HepG2 (cell line): Measurements from ENCODE around the gene MFSD11. TPM values are rescaled to one million over a fixed set of nuclear protein-coding genes. Genes with fewer than 3 reads are reported as not detected.

Experiments
- ARNTL ChIP-seq: sonication (generic); formaldehyde crosslinking; IDR thresholded peaks from 2 replicates; pipeline ENCODE4 v1.4.0; 2020; ENCODE audit warnings: mild to moderate bottlenecking, missing genetic modification reagents
- CHD4 ChIP-seq: fragments of 200-600 bp; sonication (generic); IDR thresholded peaks from 2 replicates; pipeline ENCODE4 v1.7.0; 2017; ENCODE audit warnings: mild to moderate bottlenecking, low read length, borderline replicate concordance
- DR1 ChIP-seq: sonication (generic); formaldehyde crosslinking; IDR thresholded peaks from 2 replicates; pipeline ENCODE4 v1.8.0; 2021; ENCODE audit warnings: mild to moderate bottlenecking, missing genetic modification reagents, inconsistent platforms
- HNRNPUL1 ChIP-seq: fragments of 200-400 bp; formaldehyde crosslinking; IDR thresholded peaks from 2 replicates; pipeline ENCODE4 v1.6.1; 2017; ENCODE audit warnings: low read depth, mild to moderate bottlenecking, low read length, moderate library complexity
- JDP2 ChIP-seq: sonication (generic); formaldehyde crosslinking; IDR thresholded peaks from 2 replicates; pipeline ENCODE4 v1.8.1; 2022; ENCODE audit warnings: missing genetic modification reagents, borderline replicate concordance
- JUNB ChIP-seq: sonication (generic); formaldehyde crosslinking; IDR thresholded peaks from 2 replicates; pipeline ENCODE4 v1.8.0; 2022; ENCODE audit warnings: missing genetic modification reagents, mild to moderate bottlenecking, borderline replicate concordance
- KDM2A ChIP-seq: sonication (generic); formaldehyde crosslinking; IDR thresholded peaks from 2 replicates; pipeline ENCODE4 v1.4.0; 2020; ENCODE audit warnings: low read depth, missing genetic modification reagents, borderline replicate concordance
- MBD4 ChIP-seq: IDR thresholded peaks from 2 replicates; pipeline ENCODE4 v1.6.1; 2012; ENCODE audit warnings: low read length, inconsistent platforms, borderline replicate concordance
- MXI1 ChIP-seq: IDR thresholded peaks from 3 replicates; pipeline ENCODE4 v1.6.1; 2012; ENCODE audit warnings: low read depth, low read length, inconsistent platforms, borderline replicate concordance
- PAF1 ChIP-seq: IDR thresholded peaks from 2 replicates; pipeline ENCODE4 v1.6.1; 2016; ENCODE audit warnings: missing genetic modification reagents, missing compliant biosample characterization
- PITX1 ChIP-seq: sonication (generic); formaldehyde crosslinking; IDR thresholded peaks from 2 replicates; pipeline ENCODE4 v1.5.1; 2020; ENCODE audit warnings: mild to moderate bottlenecking, missing genetic modification reagents
- POLR2G ChIP-seq: fragments of 200-400 bp; formaldehyde crosslinking; IDR thresholded peaks from 2 replicates; pipeline ENCODE4 v1.6.1; 2018; ENCODE audit warnings: mild to moderate bottlenecking, low read depth, low read length, moderate library complexity
- PTBP1 ChIP-seq: fragments of 200-400 bp; formaldehyde crosslinking; IDR thresholded peaks from 2 replicates; pipeline ENCODE4 v1.6.1; 2018; ENCODE audit warnings: low read length, low read depth; ENCODE audit not compliant: poor library complexity, severe bottlenecking
- SMARCC2 ChIP-seq: fragments of 450-650 bp; IDR thresholded peaks from 2 replicates; pipeline ENCODE4 v1.6.1; 2017; ENCODE audit warnings: antibody characterized with exemption, mild to moderate bottlenecking
- SOX6 ChIP-seq, 2 experiments: fragments of 450-650 bp in 1 of 2; sonication (generic) in 1 of 2; formaldehyde crosslinking in 1 of 2; IDR thresholded peaks; 2 replicates each; pipeline versions ENCODE4 v1.4.0 to v1.6.1; 2017 to 2020; ENCODE audit warnings: antibody characterized with exemption in 1 of 2, mild to moderate bottlenecking in 1 of 2, missing genetic modification reagents in 1 of 2
- TGIF2 ChIP-seq: IDR thresholded peaks from 2 replicates; pipeline ENCODE4 v1.6.1; 2016; ENCODE audit warnings: control low read depth, missing compliant biosample characterization
- ZBTB20 ChIP-seq: sonication (generic); formaldehyde crosslinking; IDR thresholded peaks from 2 replicates; pipeline ENCODE4 v1.8.1; 2023; ENCODE audit warnings: missing genetic modification reagents, low read depth, mild to moderate bottlenecking, borderline replicate concordance
- ZBTB46 ChIP-seq: sonication (generic); formaldehyde crosslinking; IDR thresholded peaks from 2 replicates; pipeline ENCODE4 v1.4.0; 2020; ENCODE audit warnings: mild to moderate bottlenecking, missing genetic modification reagents, borderline replicate concordance
- ZFAT ChIP-seq: sonication (generic); formaldehyde crosslinking; conservative IDR thresholded peaks from 2 replicates; pipeline ENCODE4 v1.8.1; 2023; ENCODE audit warnings: missing genetic modification reagents, inconsistent platforms
- ZNF12 ChIP-seq: sonication (generic); formaldehyde crosslinking; IDR thresholded peaks from 2 replicates; pipeline ENCODE4 v1.5.0; 2020; ENCODE audit warnings: missing genetic modification reagents
- ZNF17 ChIP-seq: sonication (generic); formaldehyde crosslinking; IDR thresholded peaks from 2 replicates; pipeline ENCODE4 v1.5.0; 2020; ENCODE audit warnings: mild to moderate bottlenecking, missing genetic modification reagents
- ZNF234 ChIP-seq: sonication (generic); formaldehyde crosslinking; conservative IDR thresholded peaks from 2 replicates; pipeline ENCODE4 v1.5.1; 2020; ENCODE audit warnings: mild to moderate bottlenecking, missing genetic modification reagents
- ZNF362 ChIP-seq: sonication (generic); formaldehyde crosslinking; IDR thresholded peaks from 2 replicates; pipeline ENCODE4 v1.4.0; 2020; ENCODE audit warnings: missing genetic modification reagents, mild to moderate bottlenecking, borderline replicate concordance
- ZNF367 ChIP-seq: sonication (generic); formaldehyde crosslinking; IDR thresholded peaks from 2 replicates; pipeline ENCODE4 v1.4.0; 2020; ENCODE audit warnings: missing genetic modification reagents, borderline replicate concordance
- ZNF382 ChIP-seq: sonication (generic); formaldehyde crosslinking; IDR thresholded peaks from 2 replicates; pipeline ENCODE4 v1.5.0; 2020; ENCODE audit warnings: missing genetic modification reagents, mild to moderate bottlenecking, borderline replicate concordance
- ZNF614 ChIP-seq: IDR thresholded peaks from 2 replicates; pipeline ENCODE4 v1.6.1; 2018; ENCODE audit warnings: missing biosample characterization, missing genetic modification reagents, inconsistent platforms, borderline replicate concordance
- ZNF652 ChIP-seq: IDR thresholded peaks from 2 replicates; pipeline ENCODE4 v1.6.1; 2016; ENCODE audit warnings: low read depth, borderline replicate concordance
- ZNF7 ChIP-seq: IDR thresholded peaks from 2 replicates; pipeline ENCODE4 v1.6.1; 2016; ENCODE audit warnings: missing biosample characterization, missing genetic modification reagents
- ZNF792 ChIP-seq: IDR thresholded peaks from 2 replicates; pipeline ENCODE4 v1.6.1; 2016
- ZNF839 ChIP-seq: sonication (generic); formaldehyde crosslinking; IDR thresholded peaks from 2 replicates; pipeline ENCODE4 v1.4.0; 2020; ENCODE audit warnings: missing genetic modification reagents, mild to moderate bottlenecking, borderline replicate concordance
- ZSCAN25 ChIP-seq: sonication (generic); formaldehyde crosslinking; IDR thresholded peaks from 2 replicates; pipeline ENCODE4 v1.8.0; 2022; ENCODE audit warnings: mild to moderate bottlenecking, missing genetic modification reagents
- polyA plus RNA-seq, 8 experiments: library from polyadenylated mRNA; depleted of rRNA in 3 of 8; stranded (reverse) in 7 of 8; unstranded in 1 of 8; fragments of >200 nt; fragmentation: Illumina TruSeq in 4 of 8; extraction: Trizol in 4 of 8; gene quantifications; 2 replicates each; pipeline versions ENCODE4 v1.2.1 to v1.2.3, GENCODE V29; 2011 to 2016; ENCODE audit warnings: low read depth in 4 of 8, missing spikeins in 1 of 8, mixed read lengths in 1 of 8; ENCODE audit not compliant: insufficient read depth in 1 of 8
- total RNA-seq, 5 experiments: library from RNA; depleted of rRNA; stranded (reverse); fragments of >200 nt; fragmentation: Illumina TruSeq; extraction: Trizol; gene quantifications; 2 replicates each; pipeline ENCODE4 v1.2.3, GENCODE V29; 2016; ENCODE audit warnings: low read depth in 1 of 5

The MFSD11 gene
- total and polyA plus RNA-seq, 2 of the 13 experiments (the other 11 are each of a cell fraction or from before 2014, with no cell fraction given): 26.1 to 36.3 TPM

GRCh38 chr17:76726231-76726775 is 11.6 kb upstream of the MFSD11 start, which contains the start of gene JMJD6 (continued):
- TF ChIP-seq PAF1 (CRISPR knock-in tag) (no peak), JUNB (no peak), TGIF2 (CRISPR knock-in tag) (no peak; the same call in 1 of the 2 replicates), ZBTB20 (no peak), ARNTL (no peak), ZNF792 (CRISPR knock-in tag) (no peak; the same call in 1 of the 2 replicates), ZSCAN25 (CRISPR knock-in tag) (peak; percentile 96), MBD4 (no peak), PTBP1 (no peak), JDP2 (CRISPR knock-in tag) (no peak), ZNF234 (CRISPR knock-in tag) (no peak), ZFAT (CRISPR knock-in tag) (no peak), SMARCC2 (no peak), ZNF362 (no peak), MXI1 (no peak; the same call in 2 of the 3 replicates), ZNF12 (CRISPR knock-in tag) (no peak), ZNF367 (CRISPR knock-in tag) (peak; percentile 7; the same call in 1 of the 2 replicates), SOX6 (IDR thresholded peaks at IDR 0.05) (no peak), SOX6 (CRISPR knock-in tag; IDR thresholded peaks at IDR 0.05) (peak; percentile 41), ZNF7 (CRISPR knock-in tag) (no peak), POLR2G (peak; percentile 84), PITX1 (CRISPR knock-in tag) (no peak; the same call in 1 of the 2 replicates), ZBTB46 (CRISPR knock-in tag) (no peak), CHD4 (no peak), ZNF839 (CRISPR knock-in tag) (no peak), HNRNPUL1 (no peak), DR1 (CRISPR knock-in tag) (peak; percentile 21; the same call in 1 of the 2 replicates), ZNF652 (no peak; the same call in 1 of the 2 replicates), ZNF614 (CRISPR knock-in tag) (0 out of 2 replicates have a peak, but pooled peaks have one; percentile 2), KDM2A (peak; percentile 74; the same call in 1 of the 2 replicates), ZNF17 (CRISPR knock-in tag) (no peak), ZNF382 (no peak)
